ENCODE results near the gene KRT222. TPM values are rescaled to one million over a fixed set of nuclear protein-coding genes. Genes with fewer than 3 reads are reported as not detected.

The KRT222 gene
- total RNA-seq, 6 donors from 2014 or later, result 0.86 to 1.2 TPM; not detected in 4

DNA sequence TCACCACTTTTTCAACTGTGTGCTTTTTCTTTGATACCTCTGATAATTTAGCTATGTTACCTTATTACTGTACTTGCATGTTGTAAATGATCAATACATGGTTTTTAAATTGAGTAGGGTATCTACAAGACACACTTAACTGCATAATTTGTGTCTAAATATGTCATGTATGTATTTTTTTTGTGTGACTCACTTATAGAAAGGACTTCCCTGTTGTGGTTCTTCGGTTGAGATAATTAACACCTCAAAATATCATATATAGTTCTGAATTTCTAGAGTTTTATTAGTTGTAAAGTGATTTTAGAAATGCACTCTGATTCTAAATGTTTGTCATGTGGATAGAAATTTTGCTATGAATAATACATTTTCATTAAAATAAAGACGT is 14.5 kb upstream of the KRT222 start:
- Histone ChIP-seq H3K36me3 (no peaks in the 10 kb centered on the region), H3K4me1 (no peaks in the 10 kb centered on the region), H3K27ac (no peak overlapping the region), H3K4me3 (no peak overlapping the region), H3K9me3 (no peaks in the 10 kb centered on the region), H3K27me3 (no peaks in the 10 kb centered on the region)
- WGBS, 2 donors, result 91 to 92% methylated on average over 2 of the region's 2 CpGs
- ATAC-seq (ENCODE audit: low FRiP score in 2 of 2) (no peak), DNase-seq (no peak)
- no peak for TF ChIP-seq POLR2AphosphoS5 (IDR thresholded peaks at IDR 0.05)

DNA sequence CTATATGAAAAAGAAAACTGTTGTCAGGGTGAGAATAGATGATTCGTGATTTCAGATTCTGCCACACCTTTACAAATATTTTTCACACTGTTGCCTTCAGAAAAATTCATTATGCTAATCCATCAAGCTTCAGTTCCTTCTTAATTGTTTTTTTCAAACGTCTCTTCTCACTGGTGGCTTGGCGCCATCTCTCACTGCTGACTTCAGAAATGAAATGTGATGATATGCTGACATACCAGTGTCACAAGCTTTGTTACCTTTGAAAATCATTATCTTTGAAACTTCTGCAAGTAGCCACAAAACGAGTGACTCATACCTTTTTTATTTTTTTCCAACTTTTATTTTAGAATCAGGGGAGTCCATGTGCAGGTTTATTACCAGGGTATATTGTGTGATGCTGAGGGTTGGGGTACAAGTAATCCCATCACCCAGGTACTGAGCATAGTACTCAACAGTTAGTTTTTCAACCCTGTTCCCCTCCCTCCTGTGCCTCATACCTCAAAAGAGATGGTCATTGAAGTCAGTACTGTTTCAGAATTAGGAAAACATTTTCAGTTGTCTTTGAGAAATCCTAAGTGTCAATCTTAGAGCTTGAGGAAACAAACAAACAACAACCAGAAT is 14.0 kb upstream of the KRT222 start:
- no peaks in the 10 kb centered on the region for H3K9me3 ChIP-seq
- ATAC-seq (ENCODE audit: low FRiP score in 2 of 2) (no peak), DNase-seq (no peak)
- H3K36me3 ChIP-seq, result no peaks in the 10 kb centered on the region
- 57 to 65% methylated on average over 4 of the region's 4 CpGs for WGBS, 2 donors
- no peaks in the 10 kb centered on the region for H3K4me1 ChIP-seq
- H3K27ac ChIP-seq, result no peak overlapping the region
- TF ChIP-seq POLR2AphosphoS5 (IDR thresholded peaks at IDR 0.05) (no peak), EP300 (IDR thresholded peaks at IDR 0.05) (no peak), POLR2A (IDR thresholded peaks at IDR 0.05) (no peak)
- TF ChIP-seq, protein P1, sequence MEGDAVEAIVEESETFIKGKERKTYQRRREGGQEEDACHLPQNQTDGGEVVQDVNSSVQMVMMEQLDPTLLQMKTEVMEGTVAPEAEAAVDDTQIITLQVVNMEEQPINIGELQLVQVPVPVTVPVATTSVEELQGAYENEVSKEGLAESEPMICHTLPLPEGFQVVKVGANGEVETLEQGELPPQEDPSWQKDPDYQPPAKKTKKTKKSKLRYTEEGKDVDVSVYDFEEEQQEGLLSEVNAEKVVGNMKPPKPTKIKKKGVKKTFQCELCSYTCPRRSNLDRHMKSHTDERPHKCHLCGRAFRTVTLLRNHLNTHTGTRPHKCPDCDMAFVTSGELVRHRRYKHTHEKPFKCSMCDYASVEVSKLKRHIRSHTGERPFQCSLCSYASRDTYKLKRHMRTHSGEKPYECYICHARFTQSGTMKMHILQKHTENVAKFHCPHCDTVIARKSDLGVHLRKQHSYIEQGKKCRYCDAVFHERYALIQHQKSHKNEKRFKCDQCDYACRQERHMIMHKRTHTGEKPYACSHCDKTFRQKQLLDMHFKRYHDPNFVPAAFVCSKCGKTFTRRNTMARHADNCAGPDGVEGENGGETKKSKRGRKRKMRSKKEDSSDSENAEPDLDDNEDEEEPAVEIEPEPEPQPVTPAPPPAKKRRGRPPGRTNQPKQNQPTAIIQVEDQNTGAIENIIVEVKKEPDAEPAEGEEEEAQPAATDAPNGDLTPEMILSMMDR (IDR thresholded peaks at IDR 0.05), result no peak
- H3K27me3 ChIP-seq, result no peaks in the 10 kb centered on the region
- H3K4me3 ChIP-seq, result no peak overlapping the region

DNA sequence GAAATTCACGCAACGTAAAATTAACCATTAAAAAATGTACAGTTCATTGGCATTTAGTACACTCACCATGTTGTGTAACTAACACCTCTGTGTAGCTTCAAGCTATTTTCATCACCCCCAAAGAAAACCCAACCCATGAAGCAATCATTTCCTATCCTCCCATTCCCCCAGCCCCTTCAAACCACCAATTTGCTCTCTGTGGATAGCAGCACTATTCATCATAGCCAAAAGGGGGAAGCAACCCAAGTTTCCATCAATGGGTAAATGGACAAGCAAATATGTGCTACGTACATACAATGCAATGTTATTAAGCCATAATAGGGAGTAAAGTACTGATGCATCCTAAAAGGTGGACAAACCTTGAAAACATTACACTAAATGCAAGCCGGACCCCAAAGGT is 10.9 kb upstream of the KRT222 start:
- DNase-seq, result no peak
- Histone ChIP-seq H3K4me3 (no peak overlapping the region), H3K9me3 (no peaks in the 10 kb centered on the region), H3K36me3 (no peaks in the 10 kb centered on the region), H3K27ac (no peak overlapping the region), H3K4me1 (no peaks in the 10 kb centered on the region), H3K27me3 (no peaks in the 10 kb centered on the region)
- TF ChIP-seq, protein P1 (IDR thresholded peaks at IDR 0.05), result no peak
- no peak for TF ChIP-seq POLR2AphosphoS5 (IDR thresholded peaks at IDR 0.05)
- TF ChIP-seq POLR2A (IDR thresholded peaks at IDR 0.05), result no peak
- no peak for TF ChIP-seq EP300 (IDR thresholded peaks at IDR 0.05)
- WGBS, 2 donors, result 72 to 82% methylated on average over 4 of the region's 4 CpGs
- ATAC-seq (ENCODE audit: low FRiP score in 2 of 2), result no peak

DNA sequence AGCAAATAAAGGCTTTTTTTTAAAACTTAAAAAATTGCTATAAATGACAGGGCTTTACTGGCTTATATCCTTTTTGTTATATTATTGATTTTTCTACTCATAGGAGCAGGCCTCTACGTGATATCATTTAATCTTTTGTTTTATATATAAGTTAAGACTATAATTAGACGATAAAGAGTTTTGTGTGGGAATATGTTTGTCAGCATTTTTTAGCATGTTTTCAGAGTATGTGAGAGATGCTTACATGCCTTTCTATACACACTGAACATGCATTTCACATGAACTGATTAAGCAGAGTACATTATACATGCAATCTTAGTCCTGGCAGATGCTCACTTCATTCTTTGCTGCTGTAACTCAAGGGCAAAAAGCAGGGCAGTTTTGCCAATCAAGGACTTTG is 7.7 kb upstream of the KRT222 start:
- DNase-seq (no peak), ATAC-seq (ENCODE audit: low FRiP score in 2 of 2) (no peak)
- Histone ChIP-seq H3K4me1 (no peaks in the 10 kb centered on the region), H3K27me3 (no peaks in the 10 kb centered on the region), H3K9me3 (no peaks in the 10 kb centered on the region), H3K36me3 (no peaks in the 10 kb centered on the region), H3K4me3 (no peak overlapping the region), H3K27ac (no peak overlapping the region)
- WGBS, 2 donors, result 92% methylated on average over 2 of the region's 2 CpGs
- TF ChIP-seq, protein P1 (IDR thresholded peaks at IDR 0.05), result no peak
- TF ChIP-seq POLR2A (IDR thresholded peaks at IDR 0.05) (no peak), POLR2AphosphoS5 (IDR thresholded peaks at IDR 0.05) (no peak), EP300 (IDR thresholded peaks at IDR 0.05) (no peak)

DNA sequence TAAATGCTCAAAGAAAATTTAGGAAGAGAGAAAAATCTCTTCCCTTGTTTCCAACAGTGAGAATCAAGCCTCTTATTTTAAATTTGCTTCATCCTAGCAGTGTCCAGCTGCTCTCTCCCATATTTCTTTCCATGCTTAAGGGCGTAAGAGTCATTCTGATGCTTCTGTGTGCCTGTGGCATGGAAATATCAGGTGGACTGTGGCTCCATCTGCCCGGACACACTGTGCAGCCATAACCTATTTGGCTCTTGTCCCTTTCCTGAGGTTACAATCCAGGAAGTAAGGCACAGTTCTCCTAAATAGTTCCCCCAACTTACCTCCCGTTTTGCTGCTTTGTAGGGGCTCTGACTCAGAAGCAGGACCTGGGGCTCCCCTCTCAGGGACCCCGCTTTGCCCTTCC is 6.3 kb upstream of the KRT222 start:
- Histone ChIP-seq H3K4me1 (no peaks in the 10 kb centered on the region), H3K4me3 (no peak overlapping the region), H3K36me3 (no peaks in the 10 kb centered on the region), H3K27ac (no peak overlapping the region), H3K27me3 (no peaks in the 10 kb centered on the region), H3K9me3 (no peaks in the 10 kb centered on the region)
- WGBS, 2 donors, result 61% methylated on average over 4 of the region's 4 CpGs
- no peak for TF ChIP-seq POLR2AphosphoS5 (IDR thresholded peaks at IDR 0.05)
- no peak for TF ChIP-seq EP300 (IDR thresholded peaks at IDR 0.05)
- TF ChIP-seq POLR2A (IDR thresholded peaks at IDR 0.05), result no peak
- TF ChIP-seq, protein P1 (IDR thresholded peaks at IDR 0.05), result no peak
- no peak for DNase-seq
- ATAC-seq (ENCODE audit: low FRiP score in 2 of 2), result no peak
